ENCODE data around the gene SRRM3.
"Not testable (repeated sequence)": the region's sequence is repeated elsewhere in the genome, so short reads cannot be mapped to it uniquely, and the experiment has no call there.

SRRM3 gene

GRCh38 chr7:76189276-76189675 lies 12.4 kb upstream of the SRRM3 start:
- no peak for DNase-seq

- DNase-seq = peak; percentile 28 to 48
These were observed 9.9 kb upstream of the SRRM3 start for GRCh38 chr7:76191783-76192240.

GRCh38 chr7:76193466-76193865 lies 8.2 kb upstream of the SRRM3 start:
- DNase-seq = no peak

- no peak for DNase-seq
These were observed 7.8 kb upstream of the SRRM3 start for GRCh38 chr7:76193883-76194282.

- DNase-seq = no peak
These were observed 4.9 kb upstream of the SRRM3 start for GRCh38 chr7:76196786-76197185.

GRCh38 chr7:76198202-76198601 lies 3.5 kb upstream of the SRRM3 start:
- no peak for DNase-seq

- DNase-seq = no peak
These were observed 952 bp downstream of the SRRM3 start for GRCh38 chr7:76202666-76203030.

- no peak for DNase-seq
These were observed 2.5 kb downstream of the SRRM3 start for GRCh38 chr7:76204147-76204546.

GRCh38 chr7:76206633-76207032 lies 4.9 kb downstream of the SRRM3 start:
- DNase-seq = no peak

GRCh38 chr7:76209310-76209709 lies 7.6 kb downstream of the SRRM3 start:
- DNase-seq = no peak

GRCh38 chr7:76211216-76211615 lies 9.5 kb downstream of the SRRM3 start:
- no peak for DNase-seq

GRCh38 chr7:76215349-76215748 lies 13.7 kb downstream of the SRRM3 start:
- not testable (repeated sequence) for DNase-seq

- DNase-seq = no peak
These were observed 14.8 kb downstream of the SRRM3 start for GRCh38 chr7:76216381-76217082.

GRCh38 chr7:76217942-76218566 lies 16.4 kb downstream of the SRRM3 start:
- no peak for DNase-seq

- no peak for DNase-seq
These were observed 18.7 kb downstream of the SRRM3 start for GRCh38 chr7:76220185-76221057.

GRCh38 chr7:76222333-76222732 lies 20.6 kb downstream of the SRRM3 start:
- no peak for DNase-seq

- no peak for DNase-seq
These were observed 21.1 kb downstream of the SRRM3 start for GRCh38 chr7:76222839-76223238.

GRCh38 chr7:76223286-76223972 lies 21.7 kb downstream of the SRRM3 start:
- DNase-seq = no peak

GRCh38 chr7:76224695-76225094 lies 23.0 kb downstream of the SRRM3 start:
- no peak for DNase-seq

- no peak for DNase-seq
These were observed 23.7 kb downstream of the SRRM3 start for GRCh38 chr7:76225379-76225778.

GRCh38 chr7:76225951-76226350 lies 24.3 kb downstream of the SRRM3 start:
- DNase-seq = no peak

- DNase-seq = not testable (repeated sequence)
These were observed 25.3 kb downstream of the SRRM3 start for GRCh38 chr7:76226878-76227423.

- no peak for DNase-seq
These were observed 28.5 kb downstream of the SRRM3 start for GRCh38 chr7:76230214-76230613.

Data from SW 1271 (cell line).